Effector memory CD8-positive, alpha-beta T cell (primary cell): Measurements from ENCODE around the gene SGPL1.

Experiments used
- ATAC-seq: fragments of 150-1000 bp; cut with Tn5 transposase; replicated peaks from 2 replicates; pipeline ENCODE4 v1.10.0; 2021; ENCODE audit warnings: mild to moderate bottlenecking, moderate library complexity
- DNase-seq, 3 experiments: peaks; one replicate each; pipeline ENCODE4 v3.0.0; 2021
- H3K27ac Mint-ChIP-seq, 2 donors: one replicate each; pipeline ENCODE4 v1.8.0; 2022; ENCODE audit warnings: mild to moderate bottlenecking in 2 of 2, mixed read lengths in 2 of 2, moderate library complexity in 2 of 2
- H3K27me3 Mint-ChIP-seq, 2 donors: one replicate each; pipeline ENCODE4 v1.8.0; 2022; ENCODE audit warnings: mixed read lengths in 2 of 2
- H3K36me3 Mint-ChIP-seq: one replicate; pipeline ENCODE4 v1.8.0; 2022; ENCODE audit warnings: mild to moderate bottlenecking, moderate library complexity, mixed read lengths; ENCODE audit not compliant: insufficient read depth
- H3K4me1 Mint-ChIP-seq, 2 donors: one replicate each; pipeline ENCODE4 v1.8.0; 2022; ENCODE audit warnings: low read depth in 2 of 2, mixed read lengths in 2 of 2
- H3K4me3 Mint-ChIP-seq, 2 donors: one replicate each; pipeline ENCODE4 v1.8.0; 2022; ENCODE audit warnings: mild to moderate bottlenecking in 2 of 2, mixed read lengths in 2 of 2, moderate library complexity in 2 of 2
- H3K9me3 Mint-ChIP-seq, 2 donors: one replicate each; pipeline ENCODE4 v1.8.0; 2022; ENCODE audit warnings: mixed read lengths in 2 of 2

Gene SGPL1

DNA sequence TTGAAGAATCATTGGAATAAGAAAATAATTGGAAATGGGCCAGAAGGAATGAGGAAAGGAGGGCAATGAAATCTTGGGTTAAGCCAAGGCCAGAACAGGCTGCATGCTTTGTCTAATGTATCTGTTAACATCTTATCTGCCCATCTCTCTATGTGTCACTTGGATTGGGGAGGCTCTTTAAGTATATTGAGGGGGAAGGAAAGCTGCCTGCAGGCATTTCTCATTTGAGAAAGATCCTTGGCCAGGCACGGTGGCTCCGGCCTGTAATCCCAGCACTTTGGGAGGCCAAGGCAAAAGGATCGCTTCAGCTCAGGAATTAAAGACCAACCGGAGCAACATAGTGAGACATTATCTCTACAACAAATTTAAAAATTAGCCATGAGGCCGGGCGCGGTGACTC, 58.3 kb downstream of the SGPL1 start:
- Mint-ChIP-seq H3K4me1 (no peaks in the 10 kb centered on the region), H3K27ac (no peak overlapping the region), H3K9me3 (no peaks in the 10 kb centered on the region), H3K27me3 (no peaks in the 10 kb centered on the region), H3K4me3 (no peak overlapping the region), H3K36me3 (peaks cover 14% of the 10 kb centered on the region)
- DNase-seq (no peak), ATAC-seq (no peak)

DNA sequence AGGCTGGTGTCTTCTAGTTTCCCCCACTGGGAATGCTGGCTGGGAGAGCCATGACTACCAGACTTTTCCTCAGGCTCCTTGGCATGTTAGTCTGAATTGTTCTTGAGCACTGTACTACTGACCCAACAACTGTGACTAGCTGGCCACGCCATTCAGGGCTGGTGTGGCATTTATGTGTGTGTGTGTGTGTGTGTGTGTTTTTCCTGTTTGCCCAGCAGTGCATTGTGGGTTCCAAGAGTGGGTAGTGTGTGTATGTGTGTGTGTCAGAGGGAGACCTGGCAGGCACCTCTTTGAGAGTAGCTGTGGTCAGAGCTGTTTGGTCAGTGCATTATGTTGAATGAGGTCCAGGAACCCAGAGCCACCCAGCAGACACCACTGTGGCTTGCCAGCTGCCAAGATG, 63.5 kb downstream of the SGPL1 start:
- Mint-ChIP-seq H3K9me3 (no peaks in the 10 kb centered on the region), H3K4me3 (no peak overlapping the region), H3K4me1 (peaks cover 2 to 4% of the 10 kb centered on the region in 2 donors), H3K27me3 (no peaks in the 10 kb centered on the region), H3K36me3 (peaks cover 10% of the 10 kb centered on the region), H3K27ac (no peak overlapping the region)
- DNase-seq (no peak), ATAC-seq (no peak)

DNA sequence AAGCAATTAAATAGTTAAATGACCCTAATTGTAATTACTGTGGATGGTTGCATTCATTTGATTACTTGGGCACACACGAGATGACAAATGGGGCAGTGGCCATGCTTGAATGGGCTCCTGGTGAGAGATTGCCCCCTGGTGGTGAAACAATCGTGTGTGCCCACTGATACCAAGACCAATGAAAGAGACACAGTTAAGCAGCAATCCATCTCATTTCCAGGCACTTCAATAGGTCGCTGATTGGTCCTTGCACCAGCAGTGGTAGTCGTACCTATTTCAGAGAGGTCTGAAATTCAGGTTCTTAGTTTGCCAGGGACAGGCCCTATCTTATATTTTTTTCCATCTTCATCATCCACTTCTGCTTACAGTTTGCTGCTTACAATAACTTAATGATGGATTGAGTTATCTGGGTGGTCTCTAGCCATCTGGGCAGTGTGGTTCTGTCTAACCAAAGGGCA, 64.4 kb downstream of the SGPL1 start:
- Mint-ChIP-seq H3K36me3 (peaks cover 16% of the 10 kb centered on the region), H3K27me3 (no peaks in the 10 kb centered on the region), H3K9me3 (no peaks in the 10 kb centered on the region), H3K4me3 (no peak overlapping the region), H3K27ac (no peak overlapping the region), H3K4me1 (peaks cover 2 to 4% of the 10 kb centered on the region in 2 donors)
- ATAC-seq (peak; percentile 95), DNase-seq (peak; percentile 73 to 76 (median 74))

DNA sequence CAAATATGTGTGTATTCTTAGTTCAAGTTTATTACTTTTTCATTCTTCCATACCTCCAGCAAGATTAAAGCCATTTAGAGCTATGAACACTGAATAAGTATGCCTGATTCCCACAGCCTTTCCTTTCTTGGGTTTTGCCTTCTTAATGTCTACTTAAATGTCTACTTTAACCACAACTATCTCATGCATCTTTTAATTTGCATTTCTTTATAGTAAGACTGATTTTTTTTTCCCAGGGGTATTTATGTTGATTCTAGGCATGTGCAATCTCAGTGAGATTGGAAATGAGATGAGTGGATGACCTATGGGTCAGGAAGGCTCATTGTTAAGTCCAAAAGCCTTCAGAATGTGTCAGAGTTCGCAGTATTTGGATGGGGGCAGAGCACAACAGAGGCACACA, 69.0 kb downstream of the SGPL1 start:
- Mint-ChIP-seq H3K9me3 (no peaks in the 10 kb centered on the region), H3K27me3 (no peaks in the 10 kb centered on the region), H3K36me3 (peaks cover 13% of the 10 kb centered on the region), H3K4me1 (peaks cover 3 to 13% of the 10 kb centered on the region in 2 donors), H3K27ac (peak overlapping the region in 1 of 2 donors; percentile 44), H3K4me3 (no peak overlapping the region)
- ATAC-seq (no peak), DNase-seq (no peak)

DNA sequence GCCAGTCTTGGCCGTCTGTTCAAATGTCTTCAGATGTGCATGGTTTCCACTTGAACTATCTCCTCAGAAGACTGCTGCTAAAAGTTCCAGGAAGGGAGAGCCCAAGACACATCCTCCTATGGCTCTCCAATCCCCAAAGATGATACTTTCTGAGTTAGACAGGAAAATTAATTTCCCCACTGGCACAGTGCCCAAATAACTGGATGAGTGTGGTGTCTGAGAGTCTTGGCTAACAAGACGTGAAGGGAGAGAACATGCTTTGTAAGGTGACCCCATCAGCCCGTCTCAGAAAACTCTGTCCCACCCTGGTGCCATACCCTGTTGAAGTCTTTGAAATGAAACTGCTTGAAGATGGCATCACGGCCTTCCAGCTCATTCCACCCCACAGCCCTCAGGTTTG, 69.7 kb downstream of the SGPL1 start:
- H3K4me3 Mint-ChIP-seq = no peak overlapping the region
- H3K4me1 Mint-ChIP-seq = peaks cover 0 to 13% of the 10 kb centered on the region in 2 donors
- H3K27me3 Mint-ChIP-seq = no peaks in the 10 kb centered on the region
- H3K9me3 Mint-ChIP-seq = no peaks in the 10 kb centered on the region
- DNase-seq (no peak), ATAC-seq (no peak)
- peak overlapping the region; percentile 20 to 44 for H3K27ac Mint-ChIP-seq
- peaks cover 13% of the 10 kb centered on the region for H3K36me3 Mint-ChIP-seq

DNA sequence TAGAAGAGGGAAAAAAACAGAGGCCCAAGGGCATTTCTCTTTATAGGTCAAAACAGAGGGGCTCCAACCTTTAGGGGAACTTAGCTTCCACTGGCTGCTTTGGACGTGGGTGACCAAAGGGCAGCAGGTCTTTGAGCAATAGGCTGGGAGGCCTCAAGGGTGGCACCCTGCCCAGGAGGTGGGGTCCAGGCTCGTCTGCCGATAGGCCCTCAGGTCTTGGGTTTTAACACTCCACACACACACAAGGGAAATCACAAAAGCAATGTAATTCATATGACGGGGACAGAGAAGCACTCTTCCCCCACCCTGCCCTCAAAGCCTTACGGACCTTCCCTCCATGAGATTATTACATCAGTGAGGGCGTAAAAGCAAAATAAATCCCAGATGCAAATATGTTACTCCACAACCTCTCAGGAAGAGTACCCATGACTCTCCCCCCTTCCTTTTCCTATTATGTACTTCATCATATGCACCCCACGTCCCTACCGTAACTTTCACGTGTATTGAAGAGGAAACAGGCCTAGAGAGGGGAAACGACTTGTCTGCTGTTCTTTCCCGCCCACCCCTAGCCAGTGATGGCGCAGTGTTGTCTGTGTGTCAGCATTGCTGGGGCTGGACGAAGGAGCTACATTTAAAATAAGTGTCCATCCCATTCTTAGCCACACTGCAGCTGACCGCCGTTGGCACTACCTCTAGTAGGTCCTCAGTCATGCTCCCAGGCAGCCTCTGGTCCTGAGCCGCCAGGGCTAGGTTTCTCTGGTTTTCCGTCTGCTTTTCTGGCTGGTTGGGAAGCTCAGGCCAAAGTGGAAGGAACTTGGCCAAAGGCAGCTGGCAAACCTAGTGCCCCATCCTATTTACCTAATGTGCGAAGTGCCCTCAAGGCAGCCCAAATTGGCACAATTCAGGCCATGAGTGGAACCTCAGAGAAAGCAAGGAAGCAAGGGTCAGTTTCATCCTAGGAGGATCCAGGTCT, 70.5 kb downstream of the SGPL1 start:
- Mint-ChIP-seq H3K36me3 (peaks cover 13% of the 10 kb centered on the region), H3K27ac (peak overlapping the region in 1 of 2 donors; percentile 87), H3K9me3 (no peaks in the 10 kb centered on the region), H3K4me3 (no peak overlapping the region), H3K27me3 (no peaks in the 10 kb centered on the region), H3K4me1 (peaks cover 0 to 13% of the 10 kb centered on the region in 2 donors)
- no peak for ATAC-seq
- DNase-seq = no peak

DNA sequence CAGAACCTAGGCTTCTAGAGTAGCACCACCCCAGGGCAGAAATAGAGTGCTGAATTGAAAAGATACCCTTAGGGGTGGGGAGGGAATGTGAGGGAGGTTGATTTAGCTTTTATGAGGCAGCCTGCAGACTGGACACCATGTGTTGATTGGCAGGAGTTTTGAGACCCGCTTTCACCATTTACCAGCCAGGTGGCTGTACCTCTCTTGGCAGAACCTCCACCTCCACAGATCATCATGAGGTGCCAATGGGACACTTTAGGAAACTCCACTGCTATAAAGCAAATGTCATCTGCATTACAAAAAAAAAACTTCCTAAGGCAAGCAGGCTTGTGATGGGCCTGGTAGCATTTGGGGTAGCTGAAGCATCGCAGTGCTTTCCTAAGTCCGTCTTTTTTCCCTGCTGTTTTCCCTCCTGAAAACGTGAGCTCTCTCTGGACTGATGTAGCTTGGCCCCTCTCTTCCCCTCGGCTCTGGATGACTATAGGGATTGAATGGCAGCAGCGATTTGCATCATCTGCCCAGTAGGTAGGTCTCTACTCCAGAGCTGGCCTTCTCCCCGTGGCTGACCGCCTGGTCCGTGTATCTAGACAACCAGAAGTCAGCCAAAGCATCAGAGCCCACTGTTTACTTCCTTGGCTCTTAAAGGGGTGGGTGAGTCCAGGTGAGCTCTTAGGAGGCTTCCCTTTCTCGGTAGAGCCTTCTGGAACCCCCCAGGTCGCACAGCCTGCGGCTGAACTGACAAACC, 71.3 kb downstream of the SGPL1 start:
- peak overlapping the region; percentile 88 to 89 for H3K4me3 Mint-ChIP-seq
- no peaks in the 10 kb centered on the region for H3K9me3 Mint-ChIP-seq
- peaks cover 0 to 13% of the 10 kb centered on the region in 2 donors for H3K4me1 Mint-ChIP-seq
- H3K36me3 Mint-ChIP-seq = peaks cover 13% of the 10 kb centered on the region
- H3K27me3 Mint-ChIP-seq = no peaks in the 10 kb centered on the region
- no peak for ATAC-seq
- H3K27ac Mint-ChIP-seq = peak overlapping the region; percentile 80 to 87
- no peak for DNase-seq

DNA sequence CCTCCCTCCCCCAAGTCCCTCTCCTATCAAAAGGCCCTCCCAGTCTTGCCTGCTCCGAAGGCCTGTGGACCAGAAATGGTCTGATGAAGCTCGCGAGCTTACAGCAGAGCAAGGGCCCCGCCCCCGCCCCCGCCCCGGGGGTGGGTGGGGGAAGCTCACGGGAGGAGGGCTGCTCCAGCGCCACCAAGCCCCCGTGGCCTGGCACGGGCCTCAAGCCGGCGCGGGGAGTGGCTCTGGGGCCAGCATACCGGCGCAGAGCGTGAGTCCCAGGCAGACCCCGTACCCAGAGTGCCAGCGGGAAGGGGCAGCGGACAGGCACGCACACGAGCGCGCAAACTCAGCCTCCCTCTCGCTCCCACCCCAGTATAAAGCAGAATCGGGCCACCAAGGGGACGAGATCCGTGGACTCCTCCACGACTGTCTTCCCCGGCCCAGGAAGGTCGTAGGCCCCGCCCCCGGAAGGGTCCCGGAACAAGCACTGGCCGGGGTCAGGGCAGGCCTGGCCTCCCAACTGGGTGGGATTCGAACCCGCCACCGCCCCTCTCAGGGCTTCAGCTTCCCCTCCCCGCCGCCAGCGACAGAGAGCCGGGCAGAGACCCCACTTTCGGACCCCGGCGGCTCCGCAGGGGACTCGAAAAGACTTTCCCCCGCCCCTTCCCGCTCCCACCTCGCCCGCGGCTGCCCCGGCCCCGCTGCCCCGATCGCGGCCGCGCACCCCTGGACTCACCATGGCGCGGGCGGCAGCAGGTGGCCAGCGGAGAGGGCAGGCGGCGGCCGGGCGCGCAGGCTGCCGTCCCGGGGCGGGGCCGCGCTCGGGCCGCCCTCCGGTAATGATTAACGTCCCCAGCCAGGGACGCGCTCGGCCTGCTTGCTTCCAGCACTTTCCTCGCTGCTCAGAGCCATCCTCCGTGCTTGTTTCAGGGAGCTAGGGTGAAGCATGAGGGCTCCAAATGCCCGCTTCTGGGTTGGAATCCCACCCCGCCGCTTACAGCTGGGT, 72.4 kb downstream of the SGPL1 start, which contains the start of gene PCBD1:
TSS of gene PCBD1 (minus strand) at position 762 of the 997 bp plus-strand sequence. CDS start at position 730, 32 bp downstream.
- H3K9me3 Mint-ChIP-seq = no peaks in the 10 kb centered on the region
- H3K27me3 Mint-ChIP-seq = no peaks in the 10 kb centered on the region
- H3K4me3 Mint-ChIP-seq = peak within 1 kb of the TSS; percentile 88 to 89
- peak; percentile 89 for ATAC-seq
- H3K27ac Mint-ChIP-seq = peak within 1 kb of the TSS; percentile 87 to 89
- H3K36me3 Mint-ChIP-seq = peaks cover 11% of the 10 kb centered on the region
- H3K4me1 Mint-ChIP-seq = peaks cover 0 to 15% of the 10 kb centered on the region in 2 donors
- peak; percentile 62 to 71 (median 70) for DNase-seq

DNA sequence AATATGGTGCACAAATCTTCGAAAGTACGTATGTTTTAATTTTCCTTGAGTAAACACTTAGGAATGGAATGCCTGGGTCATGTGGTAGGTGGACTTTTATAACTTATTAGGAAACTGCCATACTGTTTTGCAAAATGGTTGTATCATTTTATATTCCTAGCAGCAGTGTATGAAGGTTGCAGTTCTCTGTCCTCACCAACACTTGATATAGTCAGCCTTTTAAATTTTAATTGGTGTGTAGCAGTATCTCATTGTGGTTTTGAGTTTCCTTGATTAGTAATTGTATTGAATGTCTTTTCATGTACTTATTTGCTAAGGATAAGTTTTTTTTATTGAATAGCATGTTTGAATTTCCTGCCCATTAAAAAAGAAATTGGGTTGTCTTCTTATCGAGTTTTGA, 73.5 kb downstream of the SGPL1 start:
- Mint-ChIP-seq H3K4me3 (peak overlapping the region; percentile 88 to 89), H3K27me3 (no peaks in the 10 kb centered on the region)

DNA sequence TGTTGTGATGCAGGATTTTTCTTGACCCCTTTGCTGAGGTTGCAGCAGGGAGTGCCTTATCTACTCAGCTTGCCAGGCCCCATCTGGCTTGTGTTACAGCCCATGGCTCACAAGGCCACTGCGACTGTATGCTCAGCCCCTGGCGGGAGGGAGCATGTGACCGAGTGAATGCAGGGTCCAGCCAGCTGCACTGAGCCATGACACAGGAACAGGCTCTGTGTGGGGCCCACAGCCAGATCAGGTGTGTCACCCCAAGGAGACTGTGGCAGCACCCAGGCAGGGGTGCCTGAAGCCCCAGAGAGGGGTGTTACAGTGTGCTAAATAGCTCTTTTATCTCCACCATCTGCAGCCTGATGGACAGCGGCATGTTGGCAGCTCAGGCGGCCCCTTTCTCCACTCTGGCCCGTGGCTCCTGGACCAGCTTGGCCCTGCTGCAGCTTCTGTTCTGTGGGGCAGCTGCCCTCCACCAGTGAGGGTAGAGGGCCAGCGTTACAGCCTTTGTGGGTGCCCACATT, 75.2 kb downstream of the SGPL1 start:
- no peaks in the 10 kb centered on the region for H3K36me3 Mint-ChIP-seq
- H3K27me3 Mint-ChIP-seq = no peaks in the 10 kb centered on the region
- H3K9me3 Mint-ChIP-seq = no peaks in the 10 kb centered on the region
- no peak overlapping the region for H3K27ac Mint-ChIP-seq
- H3K4me1 Mint-ChIP-seq = peaks cover 0 to 13% of the 10 kb centered on the region in 2 donors
- H3K4me3 Mint-ChIP-seq = no peak overlapping the region
- DNase-seq (no peak), ATAC-seq (no peak)

More for the DNA sequence above, 73.5 kb downstream of the SGPL1 start:
- Mint-ChIP-seq H3K27ac (peak overlapping the region in 1 of 2 donors; percentile 89), H3K36me3 (peaks cover 9% of the 10 kb centered on the region), H3K9me3 (no peaks in the 10 kb centered on the region), H3K4me1 (peaks cover 0 to 13% of the 10 kb centered on the region in 2 donors)
- ATAC-seq = no peak
- DNase-seq = no peak

DNA sequence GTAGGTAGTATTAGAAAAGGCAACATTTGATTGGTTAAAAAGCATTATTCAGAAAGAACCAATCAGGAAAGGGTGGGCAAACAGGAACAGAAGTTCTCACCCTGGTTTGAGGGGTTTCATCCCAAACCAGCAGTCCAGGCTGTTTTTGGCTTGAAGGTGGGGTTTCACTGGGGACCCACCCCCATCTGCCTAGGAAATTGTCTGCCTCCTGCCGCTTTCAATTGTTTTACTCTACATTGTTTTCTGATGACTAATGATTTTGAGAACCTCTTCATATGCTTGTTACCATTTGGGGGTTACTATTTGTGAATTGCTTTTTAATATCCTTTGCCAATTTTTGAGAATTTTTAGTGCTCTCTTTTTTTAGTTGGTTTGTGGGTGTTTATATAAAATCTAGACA, 75.9 kb downstream of the SGPL1 start:
- no peak for DNase-seq
- peaks cover 0 to 10% of the 10 kb centered on the region in 2 donors for H3K4me1 Mint-ChIP-seq
- H3K27ac Mint-ChIP-seq = no peak overlapping the region
- H3K27me3 Mint-ChIP-seq = no peaks in the 10 kb centered on the region
- no peak overlapping the region for H3K4me3 Mint-ChIP-seq
- H3K36me3 Mint-ChIP-seq = no peaks in the 10 kb centered on the region
- H3K9me3 Mint-ChIP-seq = no peaks in the 10 kb centered on the region
- no peak for ATAC-seq

DNA sequence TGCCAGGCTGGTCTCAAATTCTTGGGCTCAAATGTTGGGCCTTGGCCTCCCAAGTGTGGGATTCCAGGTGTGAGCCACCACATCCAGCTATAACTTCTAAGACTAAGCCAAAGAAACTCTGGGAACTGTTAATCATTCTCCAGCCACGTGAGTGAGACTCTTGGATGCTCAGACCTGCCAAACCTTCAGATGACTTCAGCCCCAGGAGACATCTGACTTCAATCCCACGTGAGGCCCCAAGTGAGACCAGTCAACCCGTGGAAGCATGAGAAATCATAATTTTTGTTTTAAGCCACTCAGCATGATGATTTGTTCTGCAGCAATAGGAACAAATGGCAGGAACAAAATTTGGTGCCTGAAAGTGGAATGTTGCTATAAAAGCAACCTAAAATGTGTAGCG, 76.9 kb downstream of the SGPL1 start:
- ATAC-seq (no peak), DNase-seq (no peak)
- H3K9me3 Mint-ChIP-seq = no peaks in the 10 kb centered on the region
- peaks cover 0 to 6% of the 10 kb centered on the region in 2 donors for H3K4me1 Mint-ChIP-seq
- H3K4me3 Mint-ChIP-seq = no peak overlapping the region
- H3K27me3 Mint-ChIP-seq = no peaks in the 10 kb centered on the region
- H3K36me3 Mint-ChIP-seq = no peaks in the 10 kb centered on the region
- H3K27ac Mint-ChIP-seq = no peak overlapping the region
